H9 (cell line): ENCODE data around the gene DOCK11. TPM values are rescaled to one million over a fixed set of nuclear protein-coding genes. Genes with fewer than 3 reads are reported as not detected.

ENCODE experiments used
- DNase-seq: peaks from one replicate; pipeline ENCODE4 v3.0.0-alpha.2; 2017
- H2AFZ ChIP-seq: one replicate; pipeline ENCODE4 v1.6.1; 2013; ENCODE audit warnings: mild to moderate bottlenecking, low read length, control low read depth, moderate library complexity
- H2AK5ac ChIP-seq: 2 replicates; pipeline ENCODE4 v1.6.1; 2013; ENCODE audit warnings: low read length, control low read depth, mixed read lengths; ENCODE audit not compliant: insufficient read length
- H2BK120ac ChIP-seq: one replicate; pipeline ENCODE4 v1.6.1; 2013; ENCODE audit warnings: low read depth, mild to moderate bottlenecking, low read length, control low read depth, inconsistent platforms; ENCODE audit not compliant: poor library complexity, severe bottlenecking
- H2BK12ac ChIP-seq: 2 replicates; pipeline ENCODE4 v1.6.1; 2013; ENCODE audit warnings: low read length, control low read depth, mixed read lengths, low read depth; ENCODE audit not compliant: insufficient read length
- H2BK15ac ChIP-seq: 2 replicates; pipeline ENCODE4 v1.6.1; 2013; ENCODE audit warnings: low read depth, low read length, control low read depth
- H2BK20ac ChIP-seq: one replicate; pipeline ENCODE4 v1.6.1; 2013; ENCODE audit warnings: low read depth, mild to moderate bottlenecking, low read length, control low read depth, inconsistent platforms; ENCODE audit not compliant: poor library complexity, severe bottlenecking
- H2BK5ac ChIP-seq: 2 replicates; pipeline ENCODE4 v1.6.1; 2013; ENCODE audit warnings: low read length, control low read depth, mixed read lengths; ENCODE audit not compliant: insufficient read length
- H3K14ac ChIP-seq: 2 replicates; pipeline ENCODE4 v1.6.1; 2013; ENCODE audit warnings: low read length, control low read depth; ENCODE audit not compliant: insufficient read depth
- H3K18ac ChIP-seq: 2 replicates; pipeline ENCODE4 v1.6.1; 2013; ENCODE audit warnings: low read depth, mild to moderate bottlenecking, mixed read lengths, low read length, control low read depth; ENCODE audit not compliant: insufficient read length
- H3K23ac ChIP-seq: 2 replicates; pipeline ENCODE4 v1.6.1; 2013; ENCODE audit warnings: low read length, control low read depth, mixed read lengths, low read depth; ENCODE audit not compliant: insufficient read length
- H3K23me2 ChIP-seq: 2 replicates; pipeline ENCODE4 v1.6.1; 2013; ENCODE audit warnings: low read depth, mild to moderate bottlenecking, mixed read lengths, low read length, control low read depth; ENCODE audit not compliant: insufficient read length, poor library complexity, severe bottlenecking
- H3K27ac ChIP-seq: 2 replicates; pipeline ENCODE4 v1.5.1; 2013; ENCODE audit warnings: low read length, control low read depth, mixed read lengths, low read depth; ENCODE audit not compliant: insufficient read length
- H3K27me3 ChIP-seq: 2 replicates; pipeline ENCODE4 v1.6.1; 2013; ENCODE audit warnings: low read length, control low read depth, inconsistent platforms; ENCODE audit not compliant: insufficient read depth
- H3K4ac ChIP-seq: 2 replicates; pipeline ENCODE4 v1.6.1; 2013; ENCODE audit warnings: low read depth, mild to moderate bottlenecking, control low read depth, inconsistent platforms, low read length, moderate library complexity
- H3K4me1 ChIP-seq: 2 replicates; pipeline ENCODE4 v1.6.1; 2013; ENCODE audit warnings: low read length, control low read depth, inconsistent platforms; ENCODE audit not compliant: insufficient read depth
- H3K4me2 ChIP-seq: 2 replicates; pipeline ENCODE4 v1.6.1; 2013; ENCODE audit warnings: low read length, control low read depth, mixed read lengths; ENCODE audit not compliant: insufficient read length, insufficient read depth
- H3K56ac ChIP-seq: 2 replicates; pipeline ENCODE4 v1.6.1; 2013; ENCODE audit warnings: low read depth, mild to moderate bottlenecking, mixed read lengths, low read length, control low read depth; ENCODE audit not compliant: insufficient read length
- H3K79me1 ChIP-seq: 2 replicates; pipeline ENCODE4 v1.6.1; 2013; ENCODE audit warnings: low read depth, mild to moderate bottlenecking, moderate library complexity, low read length, control low read depth, inconsistent platforms; ENCODE audit not compliant: insufficient read depth, poor library complexity, severe bottlenecking
- H3K79me2 ChIP-seq: 2 replicates; pipeline ENCODE4 v1.6.1; 2013; ENCODE audit warnings: low read length, control low read depth, inconsistent platforms; ENCODE audit not compliant: insufficient read depth
- H3K9ac ChIP-seq: 2 replicates; pipeline ENCODE4 v1.6.1; 2013; ENCODE audit warnings: low read length, control low read depth, mixed read lengths; ENCODE audit not compliant: insufficient read length; ENCODE audit errors: extremely low read depth
- H3K9me3 ChIP-seq: one replicate; pipeline ENCODE4 v1.6.1; 2013; ENCODE audit warnings: low read depth, low read length, inconsistent platforms; ENCODE audit not compliant: control insufficient read depth
- H3T11ph ChIP-seq: one replicate; pipeline ENCODE4 v1.6.1; 2013; ENCODE audit warnings: mild to moderate bottlenecking, low read length, control low read depth, inconsistent platforms
- H4K20me1 ChIP-seq: one replicate; pipeline ENCODE4 v1.6.1; 2013; ENCODE audit not compliant: control insufficient read depth, insufficient read length, insufficient read depth
- H4K5ac ChIP-seq: 2 replicates; pipeline ENCODE4 v1.6.1; 2013; ENCODE audit warnings: low read depth, mild to moderate bottlenecking, mixed read lengths, low read length, control low read depth; ENCODE audit not compliant: insufficient read length
- H4K8ac ChIP-seq: replicated peaks from 2 replicates; pipeline ENCODE4 v1.6.1; 2013; ENCODE audit warnings: low read length, control low read depth, mixed read lengths, low read depth; ENCODE audit not compliant: insufficient read length
- H4K91ac ChIP-seq: 2 replicates; pipeline ENCODE4 v1.6.1; 2013; ENCODE audit warnings: low read depth, mild to moderate bottlenecking, moderate library complexity, mixed read lengths, low read length, control low read depth; ENCODE audit not compliant: insufficient read length
- H3K27ac Mint-ChIP-seq, 3 experiments: 2 replicates in 2 of 3; 3 replicates in 1 of 3; pipeline ENCODE4 v1.8.0; 2020 to 2021; ENCODE audit warnings: mixed read lengths in 3 of 3, mild to moderate bottlenecking in 1 of 3, moderate library complexity in 1 of 3
- H3K27me3 Mint-ChIP-seq: 2 replicates; pipeline ENCODE4 v1.8.0; 2021; ENCODE audit warnings: low read depth, mild to moderate bottlenecking, moderate library complexity, mixed read lengths
- H3K36me3 Mint-ChIP-seq, 3 experiments: 2 replicates in 2 of 3; 3 replicates in 1 of 3; pipeline ENCODE4 v1.8.0; 2020 to 2021; ENCODE audit warnings: low read depth in 3 of 3, mixed read lengths in 3 of 3; ENCODE audit not compliant: insufficient read depth in 1 of 3
- H3K4me1 Mint-ChIP-seq, 2 experiments: 2 replicates each; pipeline ENCODE4 v1.8.0; 2020; ENCODE audit warnings: mixed read lengths in 2 of 2
- H3K4me3 Mint-ChIP-seq, 2 experiments: 2 replicates in 1 of 2; 3 replicates in 1 of 2; pipeline ENCODE4 v1.8.0; 2020 to 2021; ENCODE audit warnings: mild to moderate bottlenecking in 2 of 2, mixed read lengths in 2 of 2, moderate library complexity in 1 of 2
- H3K9me3 Mint-ChIP-seq, 2 experiments: 2 replicates in 1 of 2; 3 replicates in 1 of 2; pipeline ENCODE4 v1.8.0; 2020; ENCODE audit warnings: mild to moderate bottlenecking in 2 of 2, mixed read lengths in 2 of 2, moderate library complexity in 1 of 2
- CTCF ChIP-seq: fragments of 200-600 bp; sonication (generic); conservative IDR thresholded peaks from 3 replicates; pipeline ENCODE4 v1.8.0; 2021; ENCODE audit warnings: antibody characterized with exemption, mild to moderate bottlenecking
- WGBS: extraction: QIAGEN DNeasy Blood & Tissue Kit; methylation state at CpG from one replicate; pipeline ENCODE4 v1.1.7; 2013; ENCODE audit warnings: missing lambda C conversion rate, low lambda C conversion rate, mixed read lengths; ENCODE audit not compliant: insufficient read length; ENCODE audit errors: extremely low coverage; 5-methylcytosine and 5-hydroxymethylcytosine counted together
- total RNA-seq: library from RNA; stranded (reverse); gene quantifications from 2 replicates; pipeline ENCODE4 v1.2.1, GENCODE V29; 2021

The DOCK11 gene
- total RNA-seq, 1 experiment from 2014 or later, result 6.2 TPM

DNA sequence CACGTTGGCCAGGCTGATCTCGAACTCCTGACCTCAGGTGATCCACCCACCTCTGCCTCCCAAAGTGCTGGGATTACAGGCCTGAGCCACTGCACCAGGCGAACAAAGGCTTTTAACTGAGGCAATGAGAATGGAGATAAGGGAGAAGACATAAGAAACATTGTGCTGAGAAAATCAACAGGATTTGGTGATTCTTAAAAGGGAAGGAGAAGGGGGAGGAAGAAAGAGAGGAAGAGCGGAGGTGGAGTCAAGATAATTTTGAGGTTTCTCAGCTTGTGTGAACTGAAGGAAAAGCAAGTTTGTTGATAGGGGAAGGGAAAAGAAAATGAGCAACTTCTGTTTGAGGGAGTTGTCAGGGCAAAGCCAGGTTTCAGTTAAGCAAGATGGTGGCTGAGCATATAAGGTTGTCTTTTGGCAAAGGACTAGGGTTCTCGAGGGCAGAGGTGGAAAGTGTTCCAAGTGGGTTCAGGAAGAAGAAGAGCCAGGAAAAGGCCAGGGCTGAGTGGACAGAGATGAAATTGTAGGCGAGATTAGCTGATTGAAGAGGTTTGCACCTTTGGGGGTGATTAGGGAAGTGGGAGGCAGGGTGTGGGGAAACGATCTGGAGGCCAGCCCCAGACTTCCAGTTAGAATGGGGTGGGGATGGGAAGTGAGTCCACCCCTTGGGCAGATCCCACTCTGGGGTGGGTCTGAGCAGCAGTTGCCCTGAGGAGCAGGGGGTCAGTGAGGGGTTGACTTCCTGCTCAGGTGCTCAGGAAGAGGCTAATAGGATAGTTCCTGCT lies 7.8 kb downstream of the DOCK11 start:
- Mint-ChIP-seq H3K36me3 (peaks cover 0 to 7% (median 3%) of the 10 kb centered on the region in 3 experiments; a peak in 4 of 7 replicates), H3K9me3 (peaks cover 0 to 51% of the 10 kb centered on the region in 2 experiments; a peak in 4 of 5 replicates), H3K27ac (no peak overlapping the region), H3K27me3 (peaks cover 4% of the 10 kb centered on the region; the same call in 1 of the 2 replicates), H3K4me1 (peaks cover 11 to 21% of the 10 kb centered on the region in 2 experiments), H3K4me3 (no peak overlapping the region; a peak in 1 of 5 replicates)
- H3K27ac ChIP-seq, result no peak overlapping the region
- H2AK5ac ChIP-seq, result no peak overlapping the region
- no peak overlapping the region for H4K91ac ChIP-seq
- H3K4me1 ChIP-seq, result no peaks in the 10 kb centered on the region
- no peak for DNase-seq
- no peaks in the 10 kb centered on the region for H3K27me3 ChIP-seq
- WGBS, result no CpG with 5 or more reads among the region's 7 CpGs
- H3T11ph ChIP-seq, result no peak overlapping the region
- H2BK20ac ChIP-seq, result no peak overlapping the region
- H3K14ac ChIP-seq, result no peak overlapping the region
- H2BK5ac ChIP-seq, result no peak overlapping the region
- no peak overlapping the region for H3K9ac ChIP-seq
- no peak overlapping the region for H3K56ac ChIP-seq
- no peak overlapping the region for H2AFZ ChIP-seq
- no peak overlapping the region for H2BK12ac ChIP-seq
- H3K9me3 ChIP-seq, result peaks cover 23% of the 10 kb centered on the region
- no peak overlapping the region for H3K23ac ChIP-seq
- H3K4me2 ChIP-seq, result no peak overlapping the region
- H3K79me1 ChIP-seq, result no peaks in the 10 kb centered on the region
- H4K5ac ChIP-seq, result no peak overlapping the region
- no peak overlapping the region for H3K4ac ChIP-seq
- H2BK120ac ChIP-seq, result no peak overlapping the region
- no peaks in the 10 kb centered on the region for H3K23me2 ChIP-seq
- TF ChIP-seq CTCF, result no peak
- H3K79me2 ChIP-seq, result no peaks in the 10 kb centered on the region
- no peak overlapping the region for H4K8ac ChIP-seq
- H3K18ac ChIP-seq, result no peak overlapping the region
- no peak overlapping the region for H2BK15ac ChIP-seq
- H4K20me1 ChIP-seq, result no peaks in the 10 kb centered on the region
